ENCODE results near the gene COL6A6.

The COL6A6 gene

DNA sequence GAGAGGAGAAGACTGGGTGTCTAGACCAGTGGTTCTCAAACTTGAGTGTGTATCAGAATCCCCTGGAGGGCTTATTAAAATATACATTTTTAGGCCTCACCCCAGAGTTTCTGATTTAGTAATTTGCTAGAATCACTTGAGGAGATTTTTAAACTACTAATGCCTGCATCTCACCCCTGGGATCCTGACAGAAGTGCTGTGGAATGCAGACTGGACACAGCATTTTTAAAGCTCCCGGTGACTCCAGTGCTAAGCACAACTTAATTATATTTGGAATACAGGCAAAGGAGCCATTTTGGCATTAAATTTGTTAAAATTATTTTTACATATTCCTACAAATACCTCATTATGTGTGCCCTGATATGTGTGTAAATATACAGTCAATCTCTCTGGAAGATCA lies 26.7 kb upstream of the COL6A6 start:
- no peak overlapping the region for H3K27ac ChIP-seq
- TF ChIP-seq CTCF (conservative IDR thresholded peaks at IDR 0.05) (no peak), ZFX (IDR thresholded peaks at IDR 0.05) (no peak)

DNA sequence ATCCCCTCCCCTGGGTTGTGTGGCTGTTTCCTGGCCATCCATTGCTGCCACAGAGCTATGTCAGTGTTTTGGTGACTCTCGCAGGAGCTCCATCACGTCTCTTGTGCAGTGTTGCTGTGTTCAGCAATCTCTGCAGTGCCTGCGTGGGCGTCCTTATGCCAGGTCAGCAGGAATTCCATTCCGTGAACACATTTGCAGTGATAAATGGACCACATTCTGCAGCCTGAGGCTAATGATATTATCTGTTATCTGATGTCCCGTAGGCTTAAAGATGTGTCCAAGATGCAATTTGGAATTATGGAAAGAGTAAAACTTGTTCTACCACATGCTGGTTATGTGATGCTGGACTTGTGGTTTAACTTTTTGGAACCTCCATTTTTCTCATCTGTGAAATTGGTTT lies 25.5 kb upstream of the COL6A6 start:
- TF ChIP-seq CTCF (conservative IDR thresholded peaks at IDR 0.05) (no peak), ZFX (IDR thresholded peaks at IDR 0.05) (no peak)
- no peak overlapping the region for H3K27ac ChIP-seq

- no peak overlapping the region for H3K27ac ChIP-seq
- no peak for TF ChIP-seq ZFX (IDR thresholded peaks at IDR 0.05)
- no peak for TF ChIP-seq CTCF (conservative IDR thresholded peaks at IDR 0.05)
Observed at GRCh38 chr3:130504701-130505100, 12.3 kb upstream of the COL6A6 start.

DNA sequence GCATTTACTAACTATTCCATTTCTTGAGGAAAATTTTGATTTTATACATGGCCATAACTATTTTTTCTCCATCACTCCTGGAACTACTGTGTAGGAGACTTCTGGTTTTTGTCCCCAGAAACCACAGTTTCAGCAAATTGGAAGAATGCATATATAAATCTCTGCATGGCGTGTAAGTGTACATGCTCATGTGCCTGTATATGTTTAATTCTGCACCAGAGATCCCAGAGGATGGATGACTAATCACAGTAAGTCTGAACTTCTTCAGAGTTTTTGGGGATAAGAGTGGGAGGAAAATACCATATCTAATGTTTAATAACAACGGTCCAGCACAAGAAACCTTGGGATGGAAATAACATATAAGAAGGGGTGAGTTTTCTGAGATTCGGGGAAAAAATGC lies 10.9 kb upstream of the COL6A6 start:
- no peak overlapping the region for H3K27ac ChIP-seq
- TF ChIP-seq CTCF (conservative IDR thresholded peaks at IDR 0.05): no peak
- TF ChIP-seq ZFX (IDR thresholded peaks at IDR 0.05): no peak

DNA sequence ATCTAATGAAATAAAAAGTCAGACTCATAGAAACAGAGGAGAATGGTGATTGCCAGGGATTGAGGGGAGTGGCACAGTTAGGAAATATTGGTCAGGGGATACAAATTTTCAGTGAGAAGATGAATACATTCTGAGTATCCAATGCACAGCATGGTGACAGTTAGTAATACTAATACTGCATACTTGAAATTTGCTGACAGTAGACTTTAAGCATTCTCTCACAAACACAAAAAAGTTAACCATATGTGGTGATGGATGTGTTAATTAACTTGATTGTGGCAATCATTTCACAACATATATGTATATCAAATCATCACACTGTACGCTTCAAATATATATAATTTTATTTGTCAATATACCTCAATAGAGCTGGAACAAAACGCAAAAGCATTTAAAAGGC lies 9.2 kb upstream of the COL6A6 start:
- no peak overlapping the region for H3K27ac ChIP-seq
- no peak for TF ChIP-seq CTCF (conservative IDR thresholded peaks at IDR 0.05)
- TF ChIP-seq ZFX (IDR thresholded peaks at IDR 0.05): no peak

GRCh38 chr3:130509008-130509407 lies 8.0 kb upstream of the COL6A6 start:
- no peak overlapping the region for H3K27ac ChIP-seq
- TF ChIP-seq ZFX (IDR thresholded peaks at IDR 0.05) (no peak), CTCF (conservative IDR thresholded peaks at IDR 0.05) (no peak)

- TF ChIP-seq CTCF (conservative IDR thresholded peaks at IDR 0.05) (no peak), ZFX (IDR thresholded peaks at IDR 0.05) (no peak)
- no peak overlapping the region for H3K27ac ChIP-seq
Observed at GRCh38 chr3:130514681-130515080, 2.3 kb upstream of the COL6A6 start.
